ENCODE measurements around the gene ADAM17.

Gene ADAM17

DNA sequence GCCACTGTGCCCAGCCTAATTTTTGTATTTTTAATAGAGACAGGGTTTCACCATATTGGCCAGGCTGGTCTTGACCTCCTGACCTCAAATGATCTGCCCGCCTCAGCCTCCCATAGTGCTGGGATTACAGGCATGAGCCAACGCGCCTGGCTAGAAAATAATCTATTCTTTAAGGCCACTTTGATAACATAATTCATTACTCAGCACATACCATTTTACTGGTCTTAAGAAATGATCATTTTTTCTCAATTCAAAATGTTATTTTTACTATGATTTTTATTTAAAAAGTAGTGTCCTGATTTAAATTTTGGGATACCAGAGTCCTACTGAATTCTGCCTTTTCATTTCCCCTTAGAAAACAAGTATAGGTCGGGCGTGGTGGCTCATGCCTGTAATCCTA lies 27.0 kb upstream of the ADAM17 start:
- ChIA-PET POLR2A (no interaction called here), CTCF (interaction anchor here (1.0 to 2.0 kb wide), 3 partner anchors 11 to 14 kb away, joined by 4 to 5 read pairs (median 4); no protein-coding TSS in a partner anchor)
- TF ChIP-seq, protein P1, sequence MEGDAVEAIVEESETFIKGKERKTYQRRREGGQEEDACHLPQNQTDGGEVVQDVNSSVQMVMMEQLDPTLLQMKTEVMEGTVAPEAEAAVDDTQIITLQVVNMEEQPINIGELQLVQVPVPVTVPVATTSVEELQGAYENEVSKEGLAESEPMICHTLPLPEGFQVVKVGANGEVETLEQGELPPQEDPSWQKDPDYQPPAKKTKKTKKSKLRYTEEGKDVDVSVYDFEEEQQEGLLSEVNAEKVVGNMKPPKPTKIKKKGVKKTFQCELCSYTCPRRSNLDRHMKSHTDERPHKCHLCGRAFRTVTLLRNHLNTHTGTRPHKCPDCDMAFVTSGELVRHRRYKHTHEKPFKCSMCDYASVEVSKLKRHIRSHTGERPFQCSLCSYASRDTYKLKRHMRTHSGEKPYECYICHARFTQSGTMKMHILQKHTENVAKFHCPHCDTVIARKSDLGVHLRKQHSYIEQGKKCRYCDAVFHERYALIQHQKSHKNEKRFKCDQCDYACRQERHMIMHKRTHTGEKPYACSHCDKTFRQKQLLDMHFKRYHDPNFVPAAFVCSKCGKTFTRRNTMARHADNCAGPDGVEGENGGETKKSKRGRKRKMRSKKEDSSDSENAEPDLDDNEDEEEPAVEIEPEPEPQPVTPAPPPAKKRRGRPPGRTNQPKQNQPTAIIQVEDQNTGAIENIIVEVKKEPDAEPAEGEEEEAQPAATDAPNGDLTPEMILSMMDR (IDR thresholded peaks at IDR 0.05; ENCODE audit: control extremely low read depth, extremely low read depth, low read depth, missing control alignments) = no peak
- DNase-seq (ENCODE audit: extremely low spot score) = no peak

DNA sequence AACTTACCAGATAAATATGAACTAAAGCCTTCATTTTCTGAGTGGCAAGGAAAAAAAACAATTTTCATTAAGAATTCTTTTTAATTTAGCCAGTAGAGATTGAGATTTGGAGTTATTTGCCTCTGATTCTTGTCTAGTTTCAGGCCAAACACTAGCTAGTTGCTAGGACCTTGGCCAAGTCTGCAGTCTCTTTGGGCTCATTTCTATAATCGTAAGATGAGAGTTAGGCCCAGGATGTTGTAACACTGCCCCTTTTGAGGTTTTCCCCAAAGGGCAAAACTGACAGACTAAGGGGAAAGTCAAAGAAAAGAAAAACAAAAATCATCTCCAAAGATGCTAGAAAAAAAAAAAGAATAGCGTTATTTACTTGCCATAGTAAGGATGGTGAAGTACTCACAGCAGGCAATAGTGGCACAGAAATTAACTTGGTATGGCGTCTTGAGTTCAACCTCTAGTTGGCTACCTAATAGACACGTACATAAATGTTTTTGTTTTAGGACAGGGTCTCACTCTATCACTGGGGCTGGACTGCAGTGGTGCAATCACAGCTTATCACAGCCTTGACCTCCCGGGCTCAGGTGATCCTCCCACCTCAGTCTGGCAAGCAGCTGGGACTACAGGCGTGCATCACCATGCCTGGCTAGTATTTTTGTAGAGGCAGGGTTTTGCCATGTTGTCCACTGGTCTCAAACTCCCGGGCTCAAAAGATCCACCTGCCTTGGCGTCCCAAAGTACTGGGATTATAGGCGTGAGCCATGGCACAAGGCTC lies 23.0 kb upstream of the ADAM17 start:
- TF ChIP-seq, protein P1 (IDR thresholded peaks at IDR 0.05; ENCODE audit: control extremely low read depth, extremely low read depth, low read depth, missing control alignments) = no peak
- ChIA-PET POLR2A (interaction anchor here (0.5 to 0.6 kb wide), 2 partner anchors 52 kb away, joined by 3 to 6 read pairs; partner anchors contain the start of gene YWHAQ), CTCF (interaction anchor here (0.8 to 1.8 kb wide), 3 partner anchors 9 to 30 kb away, joined by 3 to 7 read pairs (median 5); partner anchors contain the start of gene ADAM17)
- no peak for DNase-seq (ENCODE audit: extremely low spot score)

DNA sequence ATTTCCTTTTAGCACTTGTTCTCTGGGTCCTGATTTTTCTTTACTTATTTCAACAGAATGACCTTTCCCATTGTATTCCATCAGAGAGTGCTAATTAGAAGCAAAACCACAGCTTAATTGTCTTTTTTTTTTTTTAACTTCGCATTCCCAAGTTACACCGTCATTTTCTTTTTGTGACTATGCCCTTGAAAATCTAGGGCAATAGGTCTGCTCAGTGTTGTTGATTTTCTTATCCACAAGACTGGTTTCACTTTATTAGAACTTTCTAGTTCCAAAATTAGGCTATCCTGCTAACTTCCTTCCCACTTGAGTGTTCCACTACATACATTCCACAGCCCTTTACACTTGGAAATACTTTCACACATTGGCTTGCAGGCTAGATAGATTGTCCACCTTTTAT lies 18.7 kb upstream of the ADAM17 start:
- POLR2A ChIA-PET = no interaction called here
- DNase-seq (ENCODE audit: extremely low spot score) = no peak
- TF ChIP-seq, protein P1 (IDR thresholded peaks at IDR 0.05; ENCODE audit: control extremely low read depth, extremely low read depth, low read depth, missing control alignments) = no peak
- CTCF ChIA-PET = interaction anchor here (2.9 kb wide), 1 partner anchor 12 kb away, joined by 8 read pairs; no protein-coding TSS in a partner anchor

DNA sequence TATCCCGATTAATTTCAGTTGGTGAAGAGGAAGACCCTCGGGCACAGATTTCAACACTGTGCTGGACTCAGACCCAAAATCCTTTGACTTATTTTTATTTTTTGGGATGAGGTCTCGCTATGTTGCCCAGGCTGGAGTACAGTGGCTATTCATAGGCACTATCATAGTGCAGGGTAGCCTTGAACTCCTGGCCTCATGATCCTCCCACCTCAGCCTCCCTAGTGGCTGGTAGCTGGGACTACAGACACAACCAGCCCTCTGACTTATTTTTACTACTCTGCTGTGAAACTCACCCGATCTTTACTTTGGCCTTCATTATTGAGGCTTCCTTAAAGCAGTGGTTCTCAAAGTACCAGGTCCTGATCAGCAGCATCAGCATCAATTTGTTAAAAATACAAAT lies 18.2 kb upstream of the ADAM17 start:
- ChIA-PET POLR2A (no interaction called here), CTCF (interaction anchor here (2.9 kb wide), 1 partner anchor 12 kb away, joined by 8 read pairs; no protein-coding TSS in a partner anchor)
- TF ChIP-seq, protein P1 (IDR thresholded peaks at IDR 0.05; ENCODE audit: control extremely low read depth, extremely low read depth, low read depth, missing control alignments) = no peak
- DNase-seq (ENCODE audit: extremely low spot score) = no peak

DNA sequence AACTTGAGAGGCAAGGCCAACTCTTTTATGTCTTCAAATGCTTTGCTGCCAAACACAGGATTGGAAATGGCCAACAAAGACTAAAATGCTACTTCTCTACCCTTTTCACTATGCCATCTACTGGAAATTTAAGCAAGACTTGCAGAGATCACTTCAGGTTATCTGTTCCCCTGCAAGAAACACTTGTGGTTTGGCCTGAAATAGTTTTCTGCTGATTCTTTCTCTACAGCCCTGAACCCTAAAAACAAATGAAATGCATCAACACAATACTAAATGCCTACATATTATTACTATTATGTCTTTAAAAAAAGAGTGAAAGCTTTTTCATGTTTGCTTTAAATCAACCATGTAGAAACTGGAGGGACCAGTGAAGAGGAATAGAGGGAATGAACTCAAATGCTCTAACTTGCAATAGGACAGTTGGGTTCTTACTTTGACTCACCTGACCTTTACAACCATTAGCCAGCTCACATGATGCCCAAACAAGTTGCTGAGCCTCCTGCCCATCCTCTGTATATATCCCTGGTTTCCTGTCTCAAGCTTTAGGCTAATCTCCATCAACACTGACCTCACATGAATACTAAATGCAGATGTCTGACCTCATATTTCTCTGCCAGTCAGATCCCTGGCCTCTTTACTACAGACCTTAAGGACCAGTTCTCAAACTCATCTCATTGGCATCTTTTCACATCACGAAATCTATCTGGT lies 17.5 kb upstream of the ADAM17 start:
- no peak for DNase-seq (ENCODE audit: extremely low spot score)
- TF ChIP-seq, protein P1 (IDR thresholded peaks at IDR 0.05; ENCODE audit: control extremely low read depth, extremely low read depth, low read depth, missing control alignments) = no peak
- ChIA-PET CTCF (interaction anchor here (1.3 to 2.9 kb wide), 2 partner anchors 13 to 17 kb away, joined by 3 to 8 read pairs; partner anchors contain the start of gene ADAM17), POLR2A (no interaction called here)
